Measurements from ENCODE around the gene CD8A.

Gene CD8A

GRCh38 chr2:86788881-86789686, 1.6 kb downstream of the CD8A start:
- TF ChIP-seq CTCF (IDR thresholded peaks at IDR 0.05; ENCODE audit: extremely low read depth, missing control alignments), result no peak
- no peak for DNase-seq (ENCODE audit: low spot score)

GRCh38 chr2:86788165-86788564, 2.5 kb downstream of the CD8A start:
- no peak for DNase-seq (ENCODE audit: low spot score)
- no peak for TF ChIP-seq CTCF (IDR thresholded peaks at IDR 0.05; ENCODE audit: extremely low read depth, missing control alignments)

- DNase-seq (ENCODE audit: low spot score), result no peak
Observed at GRCh38 chr2:86787736-86788135, 3.0 kb downstream of the CD8A start.

GRCh38 chr2:86786001-86786536, 4.6 kb downstream of the CD8A start:
- TF ChIP-seq CTCF (IDR thresholded peaks at IDR 0.05; ENCODE audit: extremely low read depth, missing control alignments), result no peak
- DNase-seq (ENCODE audit: low spot score), result no peak

More at GRCh38 chr2:86787736-86788135, 3.0 kb downstream of the CD8A start:
- TF ChIP-seq CTCF (IDR thresholded peaks at IDR 0.05; ENCODE audit: extremely low read depth, missing control alignments), result no peak

- no peak for DNase-seq (ENCODE audit: low spot score)
- no peak for TF ChIP-seq CTCF (IDR thresholded peaks at IDR 0.05; ENCODE audit: extremely low read depth, missing control alignments)
Observed at GRCh38 chr2:86785456-86785855, 5.3 kb downstream of the CD8A start.

- TF ChIP-seq CTCF (IDR thresholded peaks at IDR 0.05; ENCODE audit: extremely low read depth, missing control alignments), result no peak
- peak; percentile 84 for DNase-seq (ENCODE audit: low spot score)
Observed at GRCh38 chr2:86783615-86784339, 6.9 kb downstream of the CD8A start.

- no peak for DNase-seq (ENCODE audit: low spot score)
- TF ChIP-seq CTCF (IDR thresholded peaks at IDR 0.05; ENCODE audit: extremely low read depth, missing control alignments), result no peak
Observed at GRCh38 chr2:86782748-86783147, 8.0 kb downstream of the CD8A start.
